GM18519 (cell line): ENCODE data around the gene CUTA.
"Not testable (repeated sequence)": the region's sequence is repeated elsewhere in the genome, so short reads cannot be mapped to it uniquely, and the experiment has no call there.

ENCODE experiments used
- ATAC-seq: cut with Tn5 transposase; IDR thresholded peaks from one replicate; pipeline ENCODE4 v1.9.1; 2021; ENCODE audit warnings: mild to moderate bottlenecking, moderate library complexity; ENCODE audit not compliant: unreplicated experiment, low FRiP score

The CUTA gene

DNA sequence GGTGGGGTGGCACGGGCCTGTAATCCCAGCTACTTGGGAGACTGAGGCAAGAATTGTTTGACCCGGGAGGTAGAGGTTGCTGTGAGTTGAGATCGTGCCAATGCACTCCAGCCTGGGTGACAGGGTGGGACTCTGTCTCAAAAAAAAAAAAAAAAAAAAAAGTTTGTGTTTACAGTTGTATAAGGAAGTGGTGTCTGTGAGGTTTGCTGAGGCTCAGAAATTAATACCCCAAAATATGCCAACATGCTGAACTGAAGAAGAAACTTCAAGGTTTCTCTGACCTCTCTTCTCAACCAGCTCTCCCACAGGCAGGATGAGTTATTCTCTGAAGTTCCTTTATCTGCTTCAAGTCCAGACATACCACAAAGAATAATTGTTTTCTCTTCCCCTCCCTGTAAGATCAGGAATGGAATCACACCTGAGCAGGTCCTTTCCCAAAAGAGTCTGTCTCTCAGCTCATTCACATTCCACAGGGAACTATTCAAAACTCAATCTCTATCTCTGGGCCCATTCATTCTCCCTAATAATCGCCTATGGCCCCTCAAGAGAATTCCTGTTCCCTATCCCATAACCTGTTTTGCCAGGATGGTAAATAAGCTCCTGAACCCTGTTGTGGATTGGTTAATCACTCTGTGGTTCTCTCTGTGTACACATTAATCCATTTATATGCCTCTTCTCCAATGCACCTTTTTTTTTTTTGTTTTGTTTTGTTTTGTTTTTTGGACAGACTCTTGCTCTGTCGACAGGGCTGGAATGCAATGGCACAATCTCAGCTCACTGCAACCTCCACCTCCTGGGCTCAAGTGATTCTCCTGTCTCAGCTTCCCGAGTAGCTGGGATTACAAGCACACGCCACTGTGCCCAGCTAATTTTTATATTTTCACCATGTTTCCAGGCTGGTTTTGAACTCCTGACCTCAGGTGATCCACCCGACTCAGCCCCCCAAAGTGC is 43.7 kb downstream of the CUTA start:
- no peak for ATAC-seq

DNA sequence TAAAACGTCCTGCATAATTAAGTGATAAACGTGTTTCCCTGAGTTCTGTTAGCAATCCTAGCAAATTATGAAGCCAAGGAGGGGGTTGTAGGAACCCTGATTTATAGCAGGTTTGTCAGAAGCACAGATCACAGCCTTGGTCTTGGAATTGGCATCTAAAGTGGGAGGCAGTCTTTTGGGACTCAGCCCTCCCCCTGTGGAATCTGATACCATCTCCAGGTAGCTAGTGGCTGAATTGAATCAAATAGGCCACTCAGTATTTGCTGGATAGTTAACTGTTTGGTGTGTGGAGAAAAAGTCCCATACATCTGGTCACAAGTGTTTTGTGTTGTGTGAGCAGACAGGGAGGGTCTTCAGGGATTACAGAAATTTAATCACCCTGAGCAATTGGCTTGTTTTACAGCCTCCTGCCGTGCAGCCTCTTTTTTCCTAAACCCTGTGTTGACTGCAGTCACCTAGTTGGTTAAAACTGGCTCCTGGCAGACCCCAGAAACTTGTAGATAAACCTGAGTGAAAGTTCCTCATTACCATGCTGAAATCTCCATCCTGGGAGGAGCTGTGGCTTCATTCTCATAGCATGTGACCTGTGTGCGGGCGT is 45.3 kb downstream of the CUTA start:
- no peak for ATAC-seq

DNA sequence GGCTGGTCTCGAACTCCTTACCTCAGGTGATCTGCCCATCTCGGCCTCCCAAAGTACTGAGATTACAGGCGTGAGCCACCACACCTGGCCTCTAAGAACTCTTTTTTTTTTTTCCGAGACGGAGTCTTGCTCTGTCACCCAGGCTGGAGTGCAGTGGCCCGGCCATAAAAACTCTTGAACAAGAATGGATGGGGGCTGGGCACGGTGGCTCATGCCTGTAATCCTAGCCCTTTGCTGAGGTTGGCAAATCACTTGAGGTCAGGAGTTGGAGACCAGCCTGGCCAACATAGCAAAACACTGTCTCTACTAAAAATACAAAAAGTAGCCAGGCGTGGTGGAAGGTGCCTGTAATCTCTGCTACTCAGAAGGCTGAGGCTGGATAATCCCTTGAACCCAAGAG is 46.0 kb downstream of the CUTA start:
- not testable (repeated sequence) for ATAC-seq

DNA sequence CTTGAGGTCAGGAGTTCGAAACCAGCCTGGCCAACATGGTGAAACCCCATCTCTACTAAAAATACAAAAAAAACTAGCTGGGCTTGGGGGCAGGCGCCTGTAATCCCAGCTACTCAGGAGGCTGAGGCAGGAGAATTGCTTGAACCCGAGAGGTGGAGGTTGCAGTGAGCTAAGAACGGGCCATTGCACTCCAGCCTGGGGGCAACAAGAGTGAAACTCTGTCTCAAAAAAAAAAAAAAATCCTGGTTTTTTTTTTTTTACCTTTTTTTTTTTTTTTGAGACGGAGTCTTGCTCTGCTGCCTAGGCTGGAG is 50.2 kb downstream of the CUTA start:
- not testable (repeated sequence) for ATAC-seq

DNA sequence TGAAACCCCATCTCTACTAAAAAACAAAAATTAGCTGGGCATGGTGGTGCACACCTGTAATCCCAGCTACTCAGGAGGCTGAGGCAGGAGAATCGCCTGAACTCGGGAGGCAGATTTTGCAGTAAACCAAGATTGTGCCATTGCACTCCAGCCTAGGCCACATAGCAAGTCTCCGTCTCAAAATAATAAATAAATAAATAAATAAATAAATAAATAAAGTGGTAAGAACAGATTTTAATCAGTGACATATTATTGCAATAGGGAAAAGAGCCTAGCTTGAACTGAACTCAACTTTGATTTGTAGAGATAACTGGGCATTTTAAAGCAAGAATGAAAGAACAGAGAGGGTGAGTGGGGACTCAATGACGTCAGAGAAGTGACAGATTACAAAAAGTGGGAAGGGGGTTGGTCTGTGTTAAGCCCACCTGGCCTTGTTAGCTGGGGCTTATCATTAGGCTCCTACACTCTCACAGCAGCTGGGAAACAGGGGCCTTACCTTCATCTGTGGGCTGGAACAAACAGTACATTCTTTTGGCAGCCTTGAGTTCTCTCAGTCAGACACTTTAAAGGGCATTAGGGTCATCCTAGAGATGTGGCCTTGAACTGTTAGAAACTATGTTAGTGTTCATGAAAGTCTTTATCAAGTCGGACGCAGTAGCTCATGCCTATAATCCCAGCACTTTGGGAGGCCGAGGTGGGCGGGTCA is 50.7 kb downstream of the CUTA start:
- ATAC-seq, result no peak
